NAMALWA (cell line): ENCODE measurements around the gene COL6A2.
"Not testable (repeated sequence)": the region's sequence is repeated elsewhere in the genome, so short reads cannot be mapped to it uniquely, and the experiment has no call there.

Source experiments
- DNase-seq: peaks from one replicate; pipeline ENCODE4 v3.0.0-alpha.2; 2015; ENCODE audit warnings: low spot score

The COL6A2 gene

DNA sequence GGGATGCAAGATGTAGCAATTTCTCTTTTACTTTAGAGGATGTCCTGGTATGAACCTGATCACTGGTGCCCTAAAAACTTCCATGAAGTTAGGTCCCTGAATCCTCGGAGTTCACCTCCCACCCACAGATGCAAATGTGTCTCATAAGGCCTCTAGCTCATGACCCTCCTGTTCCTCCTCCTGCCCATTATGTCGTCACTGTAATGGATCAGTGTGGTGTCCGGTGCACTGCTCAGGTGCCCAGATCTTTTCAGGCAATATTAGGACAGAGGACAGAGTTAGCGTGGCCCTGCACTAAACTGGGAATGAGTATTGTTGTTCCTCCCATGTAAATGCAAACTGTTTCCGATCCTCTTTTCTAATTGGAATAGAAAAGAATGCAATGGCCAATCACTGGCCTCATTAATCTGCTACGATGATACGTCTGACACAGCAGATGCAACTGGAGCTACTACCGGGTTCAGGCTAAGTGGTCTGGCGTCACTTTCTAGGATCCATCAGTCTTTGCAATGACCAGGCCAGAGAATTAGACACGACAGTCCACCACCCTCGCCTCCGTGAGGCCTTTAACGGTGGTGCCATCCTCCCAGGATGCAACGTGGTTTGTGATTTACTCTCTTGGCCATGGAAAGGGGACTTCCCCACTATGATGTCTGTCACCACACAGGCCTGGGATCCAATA is 3.4 kb upstream of the COL6A2 start:
- DNase-seq = no peak

- no peak for DNase-seq
Observed at GRCh38 chr21:46095083-46095719, 2.7 kb upstream of the COL6A2 start.

- no peak for DNase-seq
Observed at GRCh38 chr21:46095814-46096595, 1.9 kb upstream of the COL6A2 start.

DNA sequence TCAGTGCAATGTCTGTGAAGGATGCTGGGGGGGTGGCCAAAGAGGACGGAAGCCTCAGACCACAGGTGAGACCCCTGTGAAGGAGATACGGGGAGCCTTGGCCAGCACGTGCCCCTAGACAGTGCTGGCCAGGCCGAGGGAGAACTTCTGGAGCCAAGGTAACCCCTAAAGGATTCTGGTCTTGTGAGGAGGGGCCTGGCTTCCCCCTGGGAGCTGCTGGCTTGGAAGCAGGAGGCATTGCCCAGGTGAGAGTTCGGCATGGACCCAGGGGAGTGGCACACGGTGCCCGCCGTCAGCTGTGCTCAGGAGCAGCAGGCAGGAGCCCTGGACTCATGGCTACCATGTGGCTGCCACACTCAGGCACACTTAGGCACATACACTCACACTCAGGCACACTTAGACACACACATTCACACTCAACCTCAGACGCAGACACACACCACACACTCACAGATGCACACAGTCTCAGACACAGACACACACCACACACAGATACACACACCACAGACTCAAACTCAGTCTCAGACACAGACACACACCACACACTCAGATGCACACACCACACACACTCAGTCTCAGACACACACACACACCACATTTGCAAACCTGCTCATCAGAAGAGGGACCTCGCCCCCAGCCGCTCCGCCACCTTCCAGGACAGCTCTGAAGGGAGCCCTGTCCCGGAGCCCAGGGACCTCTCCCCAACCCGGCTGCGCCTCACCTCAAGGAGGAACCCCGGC is 1.1 kb upstream of the COL6A2 start:
- no peak for DNase-seq

- no peak for DNase-seq
Observed at GRCh38 chr21:46098303-46099141, 610 bp downstream of the COL6A2 start.

- DNase-seq = no peak
Observed at GRCh38 chr21:46099476-46099875, 1.6 kb downstream of the COL6A2 start.

DNA sequence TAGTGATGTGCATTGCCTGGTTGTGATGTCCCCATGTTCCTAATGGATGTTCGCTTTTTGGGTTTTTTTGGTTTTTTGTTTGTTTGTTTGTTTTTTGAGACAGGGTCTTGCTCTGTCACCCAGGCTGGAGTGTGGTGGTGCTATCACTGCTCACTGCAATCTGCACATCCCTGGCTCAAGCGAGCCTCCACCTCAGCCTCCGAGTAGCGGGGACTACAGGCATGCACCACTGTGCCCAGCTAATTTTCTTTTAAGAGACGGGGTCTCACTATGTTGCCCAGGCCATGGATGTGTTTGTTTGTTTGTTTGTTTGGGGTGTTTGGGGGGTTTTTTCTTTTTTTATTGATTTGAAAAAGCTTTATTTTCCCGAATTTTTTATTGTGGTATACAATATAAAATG is 2.1 kb downstream of the COL6A2 start:
- DNase-seq = no peak

DNA sequence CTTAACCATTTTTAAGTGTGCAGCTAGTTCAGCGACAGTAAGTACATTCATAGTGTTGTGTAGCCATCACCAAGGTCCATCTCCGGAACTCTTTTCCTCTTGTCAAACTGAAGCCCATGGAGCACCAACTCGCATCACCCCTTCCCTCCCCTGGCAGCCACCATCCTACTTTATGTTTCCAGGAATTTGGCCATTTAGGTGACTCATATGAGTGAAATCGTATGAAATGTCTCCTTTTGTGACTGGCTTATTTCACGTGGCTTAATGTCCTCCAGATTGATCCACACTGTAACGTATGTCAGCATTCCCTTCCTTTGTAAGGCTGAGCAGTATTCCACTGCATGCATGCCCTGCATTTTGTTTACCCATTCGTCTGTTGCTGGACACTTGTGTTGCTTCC is 2.5 kb downstream of the COL6A2 start:
- DNase-seq = no peak

DNA sequence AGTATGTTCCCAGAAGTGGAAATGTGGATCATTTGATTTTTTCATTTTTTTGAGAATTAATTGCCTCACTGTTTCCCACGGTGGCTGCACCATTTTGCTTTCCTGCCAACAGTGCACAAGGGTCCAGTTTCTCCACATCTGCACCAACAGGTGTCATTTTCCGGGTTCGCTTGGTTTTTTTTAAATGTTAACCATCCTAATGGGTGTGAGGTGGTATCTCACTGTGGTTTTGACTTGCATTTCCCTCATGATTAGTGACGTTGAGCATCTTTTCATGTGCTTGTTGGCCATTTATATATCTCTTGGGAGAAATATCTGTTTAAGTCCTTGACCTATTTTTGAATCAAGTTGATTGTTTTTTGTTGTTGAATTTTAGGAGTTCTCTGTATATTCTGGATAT is 3.0 kb downstream of the COL6A2 start:
- DNase-seq = no peak

DNA sequence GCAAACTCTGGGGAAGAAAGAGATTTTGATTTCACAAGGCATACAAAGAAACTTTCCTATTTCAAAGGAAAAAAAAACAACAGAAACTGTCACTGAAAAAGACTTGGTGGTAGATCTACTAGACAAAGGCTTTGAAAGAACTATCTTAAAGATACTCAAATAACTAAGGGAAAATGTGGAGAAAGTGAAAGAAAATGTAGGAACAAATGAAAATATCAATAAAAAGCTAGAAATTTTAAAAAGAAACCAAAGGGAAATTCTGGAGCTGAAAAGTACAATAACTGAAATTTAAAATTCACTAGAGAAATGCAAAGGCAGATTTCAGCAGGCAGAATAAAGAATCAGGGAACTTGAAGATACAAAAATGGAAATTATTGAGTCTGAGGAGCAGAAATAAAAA is 6.2 kb downstream of the COL6A2 start:
- no peak for DNase-seq

DNA sequence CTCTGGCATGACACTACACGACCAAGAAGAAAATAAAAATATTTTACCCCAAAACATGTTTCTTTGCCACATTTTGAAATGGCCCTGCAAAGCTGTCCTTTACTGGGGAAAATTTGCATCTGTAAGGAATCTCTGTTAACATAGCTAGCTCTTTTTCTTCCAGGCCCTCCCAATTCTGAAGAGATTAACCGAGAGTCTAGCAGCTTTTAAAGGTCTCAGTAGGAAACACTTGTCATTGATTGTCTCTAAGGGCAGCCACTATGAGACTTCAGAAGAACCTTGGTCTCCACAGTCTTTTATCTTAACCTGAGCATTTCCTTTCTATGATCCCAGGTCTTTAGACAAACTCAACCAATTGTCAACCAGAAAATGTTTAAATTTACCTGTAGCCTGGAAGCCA is 9.5 kb downstream of the COL6A2 start:
- DNase-seq = not testable (repeated sequence)

GRCh38 chr21:46108827-46109312 is 11.0 kb downstream of the COL6A2 start:
- DNase-seq = no peak

DNA sequence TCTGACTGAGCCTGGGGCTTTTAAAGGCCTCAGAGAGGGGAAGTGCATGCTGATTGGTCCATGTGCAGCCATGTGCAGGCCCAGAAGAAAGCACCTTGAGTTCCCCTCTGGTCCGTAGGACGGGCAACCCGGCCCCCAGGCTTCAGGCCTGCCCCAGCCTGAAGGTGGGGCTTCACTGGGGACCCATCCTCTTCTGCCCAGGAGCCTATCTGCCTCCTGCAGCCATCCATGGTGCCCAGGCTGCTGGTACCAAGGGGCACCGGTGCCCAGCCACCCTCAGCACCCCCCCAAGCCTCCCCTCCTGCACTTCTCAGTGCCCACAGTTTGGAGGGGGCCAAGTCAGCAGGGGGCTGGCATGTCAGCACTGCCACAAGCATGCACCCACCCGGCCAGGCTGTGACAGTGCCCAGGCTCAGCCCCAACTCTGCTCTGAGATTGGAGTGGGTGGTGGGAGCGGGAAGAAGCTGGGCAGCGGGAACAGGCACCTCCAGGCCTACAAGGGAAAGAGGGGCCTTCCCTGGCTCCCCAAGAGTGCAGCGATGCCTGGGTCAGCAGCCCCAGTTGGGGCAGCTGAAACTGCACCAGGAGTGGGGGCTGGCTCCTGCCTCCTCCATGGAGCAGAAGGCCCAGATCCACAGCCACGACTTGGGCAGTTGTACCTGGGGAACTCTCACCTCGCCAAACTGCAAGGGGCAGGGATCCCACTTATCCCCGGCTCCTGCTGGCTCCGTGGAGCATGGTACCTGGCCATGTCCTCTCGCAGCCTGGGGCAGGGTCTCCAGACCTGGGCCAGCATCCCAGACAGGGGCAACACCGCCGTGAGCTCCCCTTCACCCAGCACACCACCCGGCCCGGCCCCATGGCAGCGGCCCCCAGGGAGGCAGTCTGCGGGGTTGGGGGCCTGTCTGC is 11.7 kb downstream of the COL6A2 start:
- DNase-seq = no peak

DNA sequence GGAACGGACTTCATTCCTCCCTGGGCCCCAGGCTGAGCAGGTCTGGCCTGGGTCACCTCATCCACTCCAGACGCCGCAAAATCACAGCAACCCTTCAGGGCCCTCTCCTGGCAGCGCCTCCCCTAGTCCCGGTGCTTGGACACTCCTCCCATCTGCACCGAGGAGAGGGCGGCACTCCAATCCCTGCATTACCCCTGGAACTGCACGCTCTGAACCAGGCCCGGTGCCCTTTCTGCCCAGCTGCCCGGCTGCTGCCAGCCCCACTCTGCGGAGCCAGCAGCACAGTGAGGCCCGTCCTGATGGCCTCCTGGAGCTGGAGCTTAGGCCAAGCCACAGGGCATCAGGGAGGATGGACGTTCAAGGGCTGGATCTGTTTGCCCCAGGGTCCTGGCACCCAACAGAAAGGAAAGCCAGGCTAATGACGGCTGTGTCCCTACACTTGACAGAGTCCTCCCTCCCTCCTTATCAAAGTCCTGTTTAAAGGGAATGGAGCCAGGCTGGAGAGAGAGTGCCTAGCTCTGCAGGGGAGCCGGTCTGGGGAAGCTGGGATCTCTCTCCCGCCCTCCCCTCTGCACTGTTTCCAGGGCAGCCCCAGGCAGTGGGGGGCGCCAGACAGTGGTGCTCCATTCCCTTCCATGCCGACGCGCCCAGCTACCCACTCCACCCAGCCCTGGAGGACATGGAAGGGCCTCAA is 12.7 kb downstream of the COL6A2 start:
- no peak for DNase-seq

GRCh38 chr21:46111193-46111571 is 13.3 kb downstream of the COL6A2 start:
- DNase-seq = no peak

DNA sequence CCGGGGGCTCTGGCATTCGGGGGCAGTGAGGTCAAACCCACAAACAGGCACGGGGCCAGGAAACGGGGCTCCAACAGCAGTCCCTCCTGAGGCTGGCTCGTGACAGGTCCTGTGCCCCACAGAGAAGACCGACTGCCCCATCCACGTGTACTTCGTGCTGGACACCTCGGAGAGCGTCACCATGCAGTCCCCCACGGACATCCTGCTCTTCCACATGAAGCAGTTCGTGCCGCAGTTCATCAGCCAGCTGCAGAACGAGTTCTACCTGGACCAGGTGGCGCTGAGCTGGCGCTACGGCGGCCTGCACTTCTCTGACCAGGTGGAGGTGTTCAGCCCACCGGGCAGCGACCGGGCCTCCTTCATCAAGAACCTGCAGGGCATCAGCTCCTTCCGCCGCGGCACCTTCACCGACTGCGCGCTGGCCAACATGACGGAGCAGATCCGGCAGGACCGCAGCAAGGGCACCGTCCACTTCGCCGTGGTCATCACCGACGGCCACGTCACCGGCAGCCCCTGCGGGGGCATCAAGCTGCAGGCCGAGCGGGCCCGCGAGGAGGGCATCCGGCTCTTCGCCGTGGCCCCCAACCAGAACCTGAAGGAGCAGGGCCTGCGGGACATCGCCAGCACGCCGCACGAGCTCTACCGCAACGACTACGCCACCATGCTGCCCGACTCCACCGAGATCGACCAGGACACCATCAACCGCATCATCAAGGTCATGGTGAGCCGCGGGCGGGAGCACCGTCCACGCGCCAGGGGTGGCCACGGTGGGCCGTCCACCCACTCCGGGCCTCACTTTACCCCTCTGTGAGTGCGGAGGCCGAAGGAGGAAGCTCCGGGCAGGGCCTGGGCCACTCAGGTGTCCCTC is 14.2 kb downstream of the COL6A2 start:
- no peak for DNase-seq

GRCh38 chr21:46112725-46113215 is 14.9 kb downstream of the COL6A2 start:
- DNase-seq = no peak

DNA sequence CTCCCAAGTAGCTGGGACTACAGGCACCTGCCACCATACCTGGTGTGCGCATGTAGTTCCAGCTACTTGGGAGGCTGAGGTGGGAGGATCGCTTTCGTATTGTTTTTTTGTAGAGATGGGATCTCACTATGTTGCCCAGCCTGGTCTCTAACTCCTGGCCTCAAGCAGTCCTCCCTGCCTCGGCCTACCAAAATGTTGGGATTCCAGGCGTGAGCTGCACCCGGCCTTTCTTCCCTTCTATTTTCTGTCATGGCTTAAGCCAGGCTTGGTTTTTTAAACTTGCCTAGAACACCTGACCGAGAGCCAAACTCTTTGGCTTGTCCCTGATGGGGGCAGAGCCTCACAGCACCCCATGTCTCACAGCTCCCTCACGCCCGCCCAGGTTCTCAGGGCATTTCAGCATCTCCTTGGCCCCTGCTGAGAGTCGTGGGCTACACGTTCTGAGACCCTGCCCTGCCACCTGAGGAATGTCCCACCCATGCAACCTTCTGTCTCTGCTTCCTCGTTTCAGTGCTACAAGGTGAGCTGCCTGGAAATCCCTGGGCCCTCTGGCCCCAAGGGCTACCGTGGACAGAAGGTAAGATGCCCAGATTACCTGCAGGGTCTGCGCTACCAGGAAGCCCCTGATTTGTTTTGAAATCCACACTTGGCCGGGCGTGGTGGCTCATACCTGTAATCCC is 15.7 kb downstream of the COL6A2 start:
- no peak for DNase-seq
